HG02938 (cell line): Measurements from ENCODE around the gene RNU6-1.

Experiments
- ATAC-seq: cut with Tn5 transposase; IDR thresholded peaks from one replicate; pipeline ENCODE4 v1.9.1; 2021; ENCODE audit warnings: mild to moderate bottlenecking, moderate library complexity; ENCODE audit not compliant: unreplicated experiment

RNU6-1 gene

GRCh38 chr15:67822537-67823313 is 17.1 kb downstream of the RNU6-1 start:
- ATAC-seq = no peak

- no peak for ATAC-seq
Measured at GRCh38 chr15:67821784-67822440, 17.9 kb downstream of the RNU6-1 start.

- no peak for ATAC-seq
Measured at GRCh38 chr15:67820992-67821783, 18.7 kb downstream of the RNU6-1 start.

- ATAC-seq = no peak
Measured at GRCh38 chr15:67820122-67820991, 19.5 kb downstream of the RNU6-1 start.

GRCh38 chr15:67819636-67820035 is 20.2 kb downstream of the RNU6-1 start:
- ATAC-seq = no peak

GRCh38 chr15:67818464-67818863 is 21.4 kb downstream of the RNU6-1 start:
- no peak for ATAC-seq

GRCh38 chr15:67816668-67817067 is 23.2 kb downstream of the RNU6-1 start:
- ATAC-seq = no peak

- ATAC-seq = no peak
Measured at GRCh38 chr15:67815036-67815592, 24.7 kb downstream of the RNU6-1 start.

- no peak for ATAC-seq
Measured at GRCh38 chr15:67813104-67813634, 26.7 kb downstream of the RNU6-1 start.

GRCh38 chr15:67812241-67812644 is 27.6 kb downstream of the RNU6-1 start:
- ATAC-seq = no peak

GRCh38 chr15:67809866-67810265 is 30.0 kb downstream of the RNU6-1 start:
- ATAC-seq = no peak

GRCh38 chr15:67809441-67809840 is 30.4 kb downstream of the RNU6-1 start:
- ATAC-seq = no peak

- no peak for ATAC-seq
Measured at GRCh38 chr15:67808821-67809220, 31.0 kb downstream of the RNU6-1 start.

- no peak for ATAC-seq
Measured at GRCh38 chr15:67807836-67808235, 32.0 kb downstream of the RNU6-1 start.

GRCh38 chr15:67807141-67807540 is 32.7 kb downstream of the RNU6-1 start:
- ATAC-seq = no peak

GRCh38 chr15:67806536-67806935 is 33.3 kb downstream of the RNU6-1 start:
- no peak for ATAC-seq

GRCh38 chr15:67805666-67806516 is 34.0 kb downstream of the RNU6-1 start:
- no peak for ATAC-seq

GRCh38 chr15:67805008-67805665 is 34.7 kb downstream of the RNU6-1 start:
- no peak for ATAC-seq
